NCI-H748 (cell line): ENCODE measurements around the gene AUTS2.

ENCODE experiments used
- DNase-seq: peaks from one replicate; lab custom pipeline; 2025; ENCODE audit not compliant: unreplicated experiment; lab: John Stamatoyannopoulos, UW

The AUTS2 gene

DNA sequence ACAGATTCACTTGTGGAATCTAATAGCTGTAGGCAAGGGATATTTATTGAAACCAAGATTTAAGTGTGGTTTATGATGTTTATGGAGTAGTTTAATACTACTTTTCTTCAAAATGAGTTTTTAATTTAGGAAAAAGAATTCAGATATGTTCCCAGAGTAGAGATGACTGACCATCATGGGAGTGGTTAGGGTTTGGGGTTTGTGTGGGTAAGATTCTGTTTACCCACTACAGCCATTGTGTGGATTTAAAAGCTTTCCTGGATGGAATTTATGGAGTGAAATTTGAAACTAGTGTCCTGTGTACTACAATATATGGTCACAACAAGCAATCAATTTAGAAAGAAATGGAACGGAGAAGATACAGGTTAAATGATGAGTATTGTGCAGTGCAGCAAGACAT, 453.5 kb downstream of the AUTS2 start:
- peak; percentile 52 for DNase-seq

- DNase-seq = no peak
These were observed 454.4 kb downstream of the AUTS2 start for GRCh38 chr7:70052691-70053090.

- DNase-seq = no peak
These were observed 455.1 kb downstream of the AUTS2 start for GRCh38 chr7:70053421-70053820.

DNA sequence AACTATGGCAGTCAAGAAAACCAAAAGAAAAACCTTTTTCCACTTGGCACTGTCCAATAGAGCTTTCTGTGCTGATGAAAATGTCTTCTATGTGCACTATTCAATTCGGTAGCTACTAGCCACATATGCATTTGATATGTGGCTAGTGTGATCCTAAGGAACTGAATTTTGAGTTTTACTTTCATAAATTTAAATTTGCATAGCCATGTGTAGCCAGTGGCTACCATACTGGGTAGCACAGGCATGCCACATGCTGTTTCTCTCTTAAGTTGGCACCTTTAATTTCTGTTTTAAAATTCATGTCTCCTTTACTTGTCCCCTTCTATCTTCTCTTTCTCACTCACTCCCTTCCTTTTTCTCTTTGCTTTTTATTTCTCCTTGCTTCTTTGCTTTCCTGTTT, 455.7 kb downstream of the AUTS2 start:
- DNase-seq = no peak

- no peak for DNase-seq
These were observed 458.1 kb downstream of the AUTS2 start for GRCh38 chr7:70056363-70056762.

DNA sequence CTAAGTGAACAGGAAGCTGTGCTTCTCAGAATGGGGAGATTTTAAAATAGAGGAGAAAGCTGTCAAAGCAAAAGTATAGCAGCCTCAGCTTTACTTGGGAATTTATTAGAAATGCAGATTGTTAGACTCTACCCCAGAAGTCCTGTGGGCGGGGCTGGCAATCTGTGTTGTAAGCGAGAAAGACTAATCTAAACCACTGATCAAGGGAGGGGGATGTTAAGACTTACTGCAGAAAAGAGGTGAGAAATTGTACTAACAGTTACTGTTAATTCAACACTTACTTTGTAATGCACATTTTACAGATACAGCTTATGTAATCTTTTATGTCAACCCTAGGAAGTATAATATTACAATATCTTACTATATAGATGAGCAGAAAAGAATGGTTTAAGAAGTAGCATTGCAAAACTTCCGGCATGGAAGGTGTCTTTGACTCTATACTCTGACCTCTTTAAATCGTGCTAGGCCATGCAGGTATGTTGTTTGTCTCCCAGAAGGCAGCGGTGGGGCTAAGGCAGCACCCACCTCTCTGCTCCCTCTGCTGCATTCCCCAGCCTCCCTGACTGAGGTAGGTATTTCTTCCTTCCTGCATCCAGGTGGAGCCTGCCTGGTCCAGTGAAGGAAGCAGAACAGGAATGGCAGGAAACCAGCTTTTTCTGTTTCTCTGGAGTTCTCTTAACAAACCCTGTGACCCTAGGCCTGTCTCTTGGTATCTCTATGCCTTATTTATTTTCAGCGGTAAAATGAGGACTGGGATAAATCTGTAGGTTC, 462.2 kb downstream of the AUTS2 start:
- DNase-seq = no peak

DNA sequence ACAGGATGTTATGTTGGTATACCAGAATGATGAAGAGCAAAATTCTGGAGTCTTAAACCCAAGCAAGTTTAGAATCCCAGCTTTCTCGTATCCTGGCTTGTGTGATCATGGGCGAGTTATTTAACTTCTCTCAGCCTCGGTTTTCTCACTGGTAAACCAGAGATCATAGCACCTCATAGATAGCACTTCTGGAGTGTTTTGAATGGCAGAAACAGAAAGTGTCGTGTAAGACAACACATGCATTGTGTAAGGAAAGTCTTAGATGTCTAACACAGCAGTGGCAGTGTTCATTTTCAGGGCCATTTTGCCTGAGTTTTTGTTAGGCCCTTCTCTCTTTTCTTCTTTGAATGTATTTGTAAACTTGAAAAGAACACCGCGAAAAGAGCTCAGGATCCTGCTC, 465.1 kb downstream of the AUTS2 start:
- no peak for DNase-seq

DNA sequence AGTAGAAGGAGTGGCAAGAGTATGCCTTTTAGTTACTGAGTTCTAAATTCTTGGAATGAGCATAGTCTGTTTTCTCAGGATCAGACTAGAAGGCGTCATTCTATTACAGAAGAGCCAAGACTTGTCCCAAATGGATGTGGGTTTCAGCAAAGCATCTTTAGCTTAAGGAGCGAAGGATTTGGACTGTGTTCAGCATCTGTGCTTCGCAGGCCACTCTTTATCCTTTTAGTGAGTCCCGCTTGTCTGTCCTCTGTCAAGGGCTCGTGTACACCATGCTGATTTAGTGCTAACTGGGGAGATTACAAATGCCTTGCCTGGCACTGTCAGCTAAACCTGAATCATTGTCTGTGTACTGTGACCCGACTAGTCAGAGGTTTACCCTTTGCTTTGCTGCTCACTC, 465.7 kb downstream of the AUTS2 start:
- no peak for DNase-seq

- no peak for DNase-seq
These were observed 468.6 kb downstream of the AUTS2 start for GRCh38 chr7:70066844-70067243.

DNA sequence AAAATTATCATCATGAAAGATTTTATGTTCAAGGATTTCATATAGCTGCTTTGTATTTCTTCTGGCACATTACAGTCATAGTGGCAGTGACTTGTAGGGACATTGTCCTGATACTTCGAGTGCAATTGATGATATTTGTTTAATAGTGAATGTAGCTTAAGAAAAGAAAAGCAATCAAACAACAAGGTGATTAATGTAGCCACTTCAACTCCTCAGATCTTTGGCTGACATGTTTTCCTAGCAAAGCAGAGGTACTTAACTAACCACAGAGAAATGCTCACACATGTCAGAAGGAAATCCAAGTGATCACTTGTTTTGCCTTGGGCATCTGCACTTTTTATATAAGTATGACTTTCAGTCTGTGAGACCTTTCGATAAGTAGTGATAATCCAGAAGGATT, 470.3 kb downstream of the AUTS2 start:
- no peak for DNase-seq

GRCh38 chr7:70069977-70070376, 471.7 kb downstream of the AUTS2 start:
- DNase-seq = no peak

DNA sequence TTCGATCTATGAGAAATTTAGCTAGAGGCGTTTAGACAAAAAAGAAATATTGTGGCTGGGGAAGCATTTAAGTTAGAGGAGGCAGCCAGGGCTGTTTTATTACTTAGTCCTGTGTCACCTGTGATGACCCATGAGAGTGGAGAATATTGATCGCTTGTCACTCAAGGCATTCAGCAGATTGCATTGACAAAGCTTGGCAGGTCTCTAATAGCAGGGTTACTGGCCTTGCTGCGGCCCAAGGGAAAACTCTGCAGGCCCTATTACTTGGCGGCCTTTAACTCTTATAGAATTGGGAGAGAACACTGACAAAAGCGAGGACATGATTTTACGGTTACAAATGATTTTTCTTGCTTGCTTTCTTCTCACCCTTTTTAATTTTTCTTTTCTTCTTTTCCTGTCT, 473.5 kb downstream of the AUTS2 start:
- peak; percentile 58 for DNase-seq

- peak; percentile 44 for DNase-seq
These were observed 473.9 kb downstream of the AUTS2 start for GRCh38 chr7:70072220-70072619.

DNA sequence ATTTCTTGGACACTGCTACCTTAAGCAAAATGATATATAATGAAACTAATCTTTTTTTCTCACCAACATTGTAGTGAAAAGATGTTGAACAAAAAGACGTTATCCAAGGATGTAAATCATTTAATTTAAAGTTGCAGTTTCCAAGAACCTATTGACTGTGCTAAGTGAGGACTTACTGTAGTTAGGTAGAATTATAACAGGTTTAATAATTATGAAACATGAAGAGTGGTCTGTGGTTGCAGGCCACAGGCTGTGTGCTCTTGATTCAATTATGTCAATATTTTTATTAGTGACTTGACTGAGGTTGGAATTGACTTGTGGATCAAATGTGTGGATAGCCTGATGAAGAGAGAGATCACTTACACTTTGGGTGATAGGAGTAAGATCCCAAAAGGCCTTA, 478.1 kb downstream of the AUTS2 start:
- DNase-seq = no peak

DNA sequence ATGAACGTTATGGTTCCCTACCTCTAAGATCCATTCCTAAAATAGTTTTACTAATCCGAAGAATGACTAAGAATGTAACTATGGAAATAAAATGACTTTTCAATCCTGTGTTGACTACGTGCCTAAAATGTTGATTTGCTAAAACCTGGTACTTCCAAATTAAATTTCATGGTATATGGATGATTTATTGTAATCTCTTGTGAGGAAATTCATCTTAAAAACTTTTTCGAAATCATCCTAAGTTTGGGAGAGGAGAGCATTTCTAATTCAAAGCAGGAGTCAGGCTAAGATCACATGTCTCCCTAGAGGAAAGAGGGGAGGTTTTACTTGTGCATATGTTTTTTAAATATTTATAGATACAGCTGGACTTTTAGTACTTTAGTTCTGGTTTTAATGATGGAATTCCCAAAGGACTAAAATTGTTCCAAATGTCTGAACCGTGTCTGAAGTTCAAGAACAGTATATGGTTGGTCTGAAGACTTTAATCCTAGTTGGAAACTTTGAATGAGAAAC, 483.9 kb downstream of the AUTS2 start:
- DNase-seq = no peak

- DNase-seq = no peak
These were observed 493.1 kb downstream of the AUTS2 start for GRCh38 chr7:70091362-70091761.

DNA sequence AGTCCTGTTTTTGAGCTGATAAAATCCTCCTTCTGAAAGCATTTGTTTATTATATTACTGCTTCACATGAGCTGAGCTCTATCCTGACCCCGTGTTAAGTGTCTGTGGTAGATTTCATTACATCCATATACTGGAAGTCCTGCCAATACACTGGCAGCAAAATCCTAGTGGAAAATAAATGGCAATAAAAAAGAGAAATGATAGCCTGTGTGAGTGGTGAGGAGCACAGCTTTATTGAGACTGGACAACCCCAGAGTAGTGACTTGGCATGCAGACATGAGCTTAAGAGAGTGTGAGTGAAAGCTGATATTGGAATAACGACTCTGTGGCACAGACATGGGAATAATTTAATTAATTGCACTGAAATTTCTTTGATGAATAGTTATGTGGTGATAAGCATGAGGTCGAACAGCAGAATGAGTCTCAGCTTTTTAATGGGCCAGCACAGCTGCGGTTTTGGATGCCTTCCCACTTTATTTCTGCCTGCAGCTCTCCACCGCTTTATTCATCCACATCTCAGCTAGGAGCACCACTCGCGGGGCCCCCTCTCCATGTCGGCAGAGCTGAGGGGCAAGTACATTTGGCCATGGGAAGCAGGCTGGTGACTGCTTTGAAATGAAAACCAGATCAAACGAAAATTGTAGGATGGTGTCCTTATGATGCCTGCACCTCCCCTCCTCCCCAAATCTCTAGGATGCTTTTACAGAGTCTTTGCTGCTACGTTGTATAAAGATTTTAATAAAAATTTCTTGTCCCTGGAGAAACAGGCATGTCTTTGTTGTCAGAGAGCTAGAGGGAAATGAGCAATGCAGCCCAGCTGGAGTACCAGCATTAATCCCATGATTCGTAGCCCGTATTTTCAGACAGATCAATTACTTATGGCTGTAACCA, 494.3 kb downstream of the AUTS2 start:
- DNase-seq = peak; percentile 40

GRCh38 chr7:70093205-70093904, 495.1 kb downstream of the AUTS2 start:
- no peak for DNase-seq

DNA sequence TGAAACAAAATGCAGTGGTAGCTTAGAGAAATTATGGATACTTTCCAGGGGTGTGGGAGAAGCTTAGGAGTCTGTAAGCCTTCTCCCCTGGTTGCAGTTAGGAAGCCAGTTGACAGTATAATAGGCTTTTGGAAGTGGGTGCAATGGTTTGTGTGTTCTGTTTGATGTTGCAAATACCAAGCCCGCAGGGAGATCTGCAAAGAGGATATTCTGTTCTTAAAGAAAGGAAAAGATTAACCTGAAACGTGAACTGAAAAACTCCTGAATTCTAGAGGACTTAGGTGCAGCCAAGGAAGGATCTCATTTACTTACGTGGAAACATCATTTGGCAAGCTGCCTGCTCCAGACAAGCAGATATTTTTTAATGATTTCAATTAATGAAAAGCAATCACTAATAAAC, 496.6 kb downstream of the AUTS2 start:
- no peak for DNase-seq

- DNase-seq = peak; percentile 78
These were observed 499.4 kb downstream of the AUTS2 start for GRCh38 chr7:70097645-70098044.

DNA sequence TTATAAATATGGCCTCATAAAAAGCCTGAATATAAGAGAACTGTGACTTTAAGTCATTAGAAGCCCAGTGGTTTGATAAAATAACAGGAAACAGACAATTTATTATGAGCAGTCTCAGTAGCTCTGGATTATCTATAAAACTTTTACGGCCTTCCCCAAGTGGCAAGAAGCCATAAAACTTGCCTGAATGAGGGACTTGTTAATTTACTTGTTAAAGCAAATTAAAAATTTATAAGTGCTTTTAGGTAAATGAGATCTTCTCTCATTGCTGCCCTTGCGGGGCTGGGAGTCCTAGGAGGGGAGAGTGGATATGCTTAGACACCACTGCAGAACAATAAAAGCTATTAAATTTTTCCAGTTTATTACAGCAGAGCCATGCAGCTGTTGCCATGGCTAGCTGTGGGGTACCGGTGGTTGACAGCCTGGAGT, 499.9 kb downstream of the AUTS2 start:
- DNase-seq = peak; percentile 84
